Activated CD8-positive, alpha-beta T cell treated with anti-CD3 and anti-CD28 coated beads for 36 hours (primary cell): ENCODE data around the gene AKR1A1. TPM values are rescaled to one million over a fixed set of nuclear protein-coding genes. Genes with fewer than 3 reads are reported as not detected.

Experiments
- ATAC-seq: fragments of 200-7000 bp; cut with Tn5 transposase; one replicate; pipeline ENCODE4 v1.10.0; 2021; ENCODE audit warnings: mild to moderate bottlenecking, moderate library complexity
- CTCF ChIA-PET: fragments of 350-600 bp; sonication (Branson Sonifier 250); formaldehyde crosslinking; loops from one replicate; lab custom pipeline; 2021; ENCODE audit warnings: antibody characterized with exemption; lab: Charles Lee
- POLR2A ChIA-PET: fragments of 350-600 bp; sonication (Branson Sonifier 250); formaldehyde crosslinking; loops from one replicate; lab custom pipeline; 2021; ENCODE audit warnings: antibody characterized with exemption; lab: Charles Lee
- DNase-seq: peaks from one replicate; pipeline ENCODE4 v3.0.0-alpha.2; 2020
- H3K27ac Mint-ChIP-seq: one replicate; pipeline ENCODE4 v1.8.0; 2021; ENCODE audit warnings: mild to moderate bottlenecking, mixed read lengths
- H3K27me3 Mint-ChIP-seq: one replicate; pipeline ENCODE4 v1.8.0; 2021; ENCODE audit warnings: mixed read lengths
- H3K36me3 Mint-ChIP-seq: one replicate; pipeline ENCODE4 v1.8.0; 2021; ENCODE audit warnings: low read depth, mixed read lengths
- H3K4me1 Mint-ChIP-seq: one replicate; pipeline ENCODE4 v1.8.0; 2021; ENCODE audit warnings: low read depth, mixed read lengths
- H3K4me3 Mint-ChIP-seq: one replicate; pipeline ENCODE4 v1.8.0; 2021; ENCODE audit warnings: mild to moderate bottlenecking, moderate library complexity, mixed read lengths
- H3K9me3 Mint-ChIP-seq: one replicate; pipeline ENCODE4 v1.8.0; 2021; ENCODE audit warnings: mixed read lengths
- CTCF ChIP-seq: fragments of 200-600 bp; IDR thresholded peaks from one replicate; pipeline ENCODE4 v1.8.0; 2022; ENCODE audit warnings: antibody characterized with exemption, mild to moderate bottlenecking
- intact Hi-C: fragments of 100-400 bp; cut with micrococcal nuclease; formaldehyde crosslinking; loops from one replicate; pipeline ENCODE4 v1.10.0; 2022
- total RNA-seq, 2 experiments: library from RNA; stranded (reverse); gene quantifications; one replicate each; pipeline ENCODE4 v1.2.3, GENCODE V29; 2021

AKR1A1 gene
- total RNA-seq, 2 experiments from 2014 or later = 184 to 186 TPM

GRCh38 chr1:45526135-45526644, 24.4 kb upstream of the AKR1A1 start:
- DNase-seq (no peak), ATAC-seq (no peak)
- H3K36me3 Mint-ChIP-seq = peaks cover under 1% of the 10 kb centered on the region
- TF ChIP-seq CTCF = no peak
- H3K27ac Mint-ChIP-seq = no peak overlapping the region
- H3K4me1 Mint-ChIP-seq = peaks cover 19% of the 10 kb centered on the region
- ChIA-PET CTCF (interaction anchor here (0.7 to 2.3 kb wide), 2 partner anchors 10 to 13 kb away, joined by 3 to 4 read pairs; no protein-coding TSS in a partner anchor), POLR2A (interaction anchor here (0.7 to 1.9 kb wide), 2 partner anchors 20 to 25 kb away, joined by 3 to 11 read pairs; partner anchors contain the start of gene AKR1A1)
- intact Hi-C loops = no loop called here
- H3K9me3 Mint-ChIP-seq = no peaks in the 10 kb centered on the region
- peaks cover 1% of the 10 kb centered on the region for H3K27me3 Mint-ChIP-seq
- H3K4me3 Mint-ChIP-seq = no peak overlapping the region

- no peak overlapping the region for H3K4me3 Mint-ChIP-seq
- H3K27ac Mint-ChIP-seq = no peak overlapping the region
- no peaks in the 10 kb centered on the region for H3K36me3 Mint-ChIP-seq
- intact Hi-C loops = no loop called here
- no peak for TF ChIP-seq CTCF
- CTCF ChIA-PET = no interaction called here
- peaks cover 3% of the 10 kb centered on the region for H3K4me1 Mint-ChIP-seq
- peaks cover 1% of the 10 kb centered on the region for H3K27me3 Mint-ChIP-seq
- ATAC-seq = no peak
- H3K9me3 Mint-ChIP-seq = no peaks in the 10 kb centered on the region
- no peak for DNase-seq
- POLR2A ChIA-PET = interaction anchor here (0.9 kb wide), 1 partner anchor 10 kb away, joined by 3 read pairs; no protein-coding TSS in a partner anchor
These were observed 19.9 kb upstream of the AKR1A1 start for GRCh38 chr1:45530632-45531135.

- Mint-ChIP-seq H3K4me1 (peaks cover 11% of the 10 kb centered on the region), H3K4me3 (no peak overlapping the region), H3K27me3 (no peaks in the 10 kb centered on the region), H3K27ac (no peak overlapping the region), H3K36me3 (no peaks in the 10 kb centered on the region), H3K9me3 (no peaks in the 10 kb centered on the region)
- CTCF ChIA-PET = interaction anchor here (1.2 kb wide), 1 partner anchor 38 kb away, joined by 5 read pairs; no protein-coding TSS in a partner anchor
- POLR2A ChIA-PET = interaction anchor here (0.7 to 1.0 kb wide), 2 partner anchors 20 to 147 kb away, joined by 3 to 5 read pairs; no protein-coding TSS in a partner anchor
- ATAC-seq = no peak
- intact Hi-C loops = no loop called here
- TF ChIP-seq CTCF = no peak
- no peak for DNase-seq
These were observed 18.8 kb upstream of the AKR1A1 start for GRCh38 chr1:45531873-45532272.

- Mint-ChIP-seq H3K9me3 (no peaks in the 10 kb centered on the region), H3K4me3 (no peak overlapping the region), H3K36me3 (no peaks in the 10 kb centered on the region), H3K27ac (no peak overlapping the region), H3K4me1 (peaks cover 13% of the 10 kb centered on the region), H3K27me3 (peaks cover 1% of the 10 kb centered on the region)
- ATAC-seq (peak; percentile 83), DNase-seq (no peak)
- POLR2A ChIA-PET = interaction anchor here (0.9 to 4.3 kb wide), 4 partner anchors 9 to 31 kb away, joined by 3 to 29 read pairs (median 8); partner anchors contain the start of genes AKR1A1 and PRDX1
- intact Hi-C loops = loop anchor here (1.0 kb wide), 1 partner anchor 8 kb away; no protein-coding TSS in a partner anchor
- no peak for TF ChIP-seq CTCF
- CTCF ChIA-PET = interaction anchor here (1.0 to 3.1 kb wide), 4 partner anchors 14 to 33 kb away, joined by 3 to 15 read pairs (median 6); partner anchors contain the start of gene PRDX1
These were observed 14.4 kb upstream of the AKR1A1 start for GRCh38 chr1:45535988-45536766.
